Neural cell (in vitro differentiated cells): ENCODE data around the gene MUC2.

Experiments
- EP300 ChIP-seq: fragments of 450-650 bp; conservative IDR thresholded peaks from 2 replicates; pipeline ENCODE4 v1.6.1; 2014; ENCODE audit warnings: antibody characterized with exemption, mild to moderate bottlenecking, moderate library complexity; ENCODE audit not compliant: poor library complexity, severe bottlenecking
- MXI1 ChIP-seq: fragments of 450-650 bp; conservative IDR thresholded peaks from 2 replicates; pipeline ENCODE4 v1.6.1; 2014; ENCODE audit warnings: antibody characterized with exemption, mild to moderate bottlenecking; ENCODE audit not compliant: poor library complexity, severe bottlenecking
- POLR2AphosphoS5 ChIP-seq: IDR thresholded peaks from 2 replicates; pipeline ENCODE4 v1.6.1; 2012
- SMC3 ChIP-seq: fragments of 450-650 bp; conservative IDR thresholded peaks from 2 replicates; pipeline ENCODE4 v1.6.1; 2014; ENCODE audit warnings: antibody characterized with exemption, mild to moderate bottlenecking, moderate library complexity; ENCODE audit not compliant: poor library complexity
- TAF1 ChIP-seq: IDR thresholded peaks from 2 replicates; pipeline ENCODE4 v1.6.1; 2012; ENCODE audit warnings: low read depth
- TF ChIP-seq, protein P1 (sequence below): fragments of 450-650 bp; IDR thresholded peaks from 2 replicates; pipeline ENCODE4 v1.5.1; 2014; ENCODE audit warnings: antibody characterized with exemption, mild to moderate bottlenecking, moderate library complexity; ENCODE audit not compliant: poor library complexity, severe bottlenecking

DNA sequence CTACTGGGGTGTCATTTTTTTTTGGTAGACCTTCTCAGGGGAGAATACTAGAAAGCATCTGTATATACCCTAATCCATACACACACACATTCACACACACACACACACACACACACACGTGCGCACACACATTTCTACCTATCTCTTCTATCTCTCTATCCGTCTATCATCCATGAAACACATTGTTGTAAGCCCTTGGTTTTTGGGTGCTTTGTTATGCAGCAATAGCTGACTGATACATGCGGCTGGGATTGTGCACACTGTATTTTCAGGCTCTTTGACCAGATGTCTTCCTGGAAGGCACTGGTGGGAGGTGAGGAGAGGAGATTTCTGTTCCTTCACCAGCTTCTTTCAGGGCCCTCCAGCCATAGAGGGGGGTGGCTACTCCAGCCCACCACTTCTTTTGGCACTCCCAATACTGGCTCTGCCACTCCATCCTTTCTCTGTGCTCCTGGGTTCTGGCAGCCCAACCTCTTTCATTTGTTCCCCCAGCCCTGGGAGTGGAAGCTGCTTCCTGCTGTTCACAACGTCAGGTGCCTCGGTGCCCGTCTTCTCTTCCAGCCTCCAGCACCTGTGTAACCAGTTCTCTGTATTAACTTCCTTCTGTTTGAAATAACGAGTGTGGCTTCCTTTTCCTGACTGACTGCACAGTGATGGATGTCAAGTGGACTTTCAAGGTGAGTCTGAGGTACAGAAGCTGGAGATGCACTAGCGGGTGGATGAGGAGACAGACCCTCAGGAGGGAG, 12.4 kb upstream of the MUC2 start:
- TF ChIP-seq, protein P1, sequence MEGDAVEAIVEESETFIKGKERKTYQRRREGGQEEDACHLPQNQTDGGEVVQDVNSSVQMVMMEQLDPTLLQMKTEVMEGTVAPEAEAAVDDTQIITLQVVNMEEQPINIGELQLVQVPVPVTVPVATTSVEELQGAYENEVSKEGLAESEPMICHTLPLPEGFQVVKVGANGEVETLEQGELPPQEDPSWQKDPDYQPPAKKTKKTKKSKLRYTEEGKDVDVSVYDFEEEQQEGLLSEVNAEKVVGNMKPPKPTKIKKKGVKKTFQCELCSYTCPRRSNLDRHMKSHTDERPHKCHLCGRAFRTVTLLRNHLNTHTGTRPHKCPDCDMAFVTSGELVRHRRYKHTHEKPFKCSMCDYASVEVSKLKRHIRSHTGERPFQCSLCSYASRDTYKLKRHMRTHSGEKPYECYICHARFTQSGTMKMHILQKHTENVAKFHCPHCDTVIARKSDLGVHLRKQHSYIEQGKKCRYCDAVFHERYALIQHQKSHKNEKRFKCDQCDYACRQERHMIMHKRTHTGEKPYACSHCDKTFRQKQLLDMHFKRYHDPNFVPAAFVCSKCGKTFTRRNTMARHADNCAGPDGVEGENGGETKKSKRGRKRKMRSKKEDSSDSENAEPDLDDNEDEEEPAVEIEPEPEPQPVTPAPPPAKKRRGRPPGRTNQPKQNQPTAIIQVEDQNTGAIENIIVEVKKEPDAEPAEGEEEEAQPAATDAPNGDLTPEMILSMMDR: no peak
- TF ChIP-seq SMC3 (no peak), TAF1 (no peak), POLR2AphosphoS5 (no peak), EP300 (no peak), MXI1 (no peak)
